Measurements from ENCODE around the gene CCNQ. TPM values are rescaled to one million over a fixed set of nuclear protein-coding genes. Genes with fewer than 3 reads are reported as not detected.

Gene CCNQ
- total RNA-seq, 1 donor from 2014 or later, result 24.4 TPM

- Mint-ChIP-seq H3K27me3 (ENCODE audit: low read depth) (no peaks in the 10 kb centered on the region), H3K36me3 (ENCODE audit: low read depth) (peaks cover 6% of the 10 kb centered on the region), H3K4me1 (peaks cover 16% of the 10 kb centered on the region), H3K27ac (ENCODE audit: unreplicated experiment) (no peak overlapping the region), H3K9me3 (no peaks in the 10 kb centered on the region), H3K4me3 (no peak overlapping the region)
- TF ChIP-seq CTCF (conservative IDR thresholded peaks at IDR 0.05), result no peak
- no peak for DNase-seq (ENCODE audit: low read depth, low spot score)
These were observed 3.6 kb downstream of the CCNQ start for GRCh38 chrX:153595387-153595786.

GRCh38 chrX:153593811-153594500 lies 5.0 kb downstream of the CCNQ start:
- Mint-ChIP-seq H3K4me1 (peaks cover 8% of the 10 kb centered on the region), H3K27ac (ENCODE audit: unreplicated experiment) (no peak overlapping the region), H3K27me3 (ENCODE audit: low read depth) (no peaks in the 10 kb centered on the region), H3K36me3 (ENCODE audit: low read depth) (peaks cover 4% of the 10 kb centered on the region), H3K4me3 (no peak overlapping the region), H3K9me3 (no peaks in the 10 kb centered on the region)
- TF ChIP-seq CTCF (conservative IDR thresholded peaks at IDR 0.05), result no peak
- DNase-seq (ENCODE audit: low read depth, low spot score), result no peak

- no peak for TF ChIP-seq CTCF (conservative IDR thresholded peaks at IDR 0.05)
- no peak for DNase-seq (ENCODE audit: low read depth, low spot score)
These were observed 5.8 kb downstream of the CCNQ start for GRCh38 chrX:153592966-153593688.

GRCh38 chrX:153592091-153592833 lies 6.7 kb downstream of the CCNQ start:
- peaks cover under 1% of the 10 kb centered on the region for H3K36me3 Mint-ChIP-seq (ENCODE audit: low read depth)
- DNase-seq (ENCODE audit: low read depth, low spot score), result no peak
- H3K27me3 Mint-ChIP-seq (ENCODE audit: low read depth), result no peaks in the 10 kb centered on the region
- no peak for TF ChIP-seq CTCF (conservative IDR thresholded peaks at IDR 0.05)
- no peak overlapping the region for H3K27ac Mint-ChIP-seq (ENCODE audit: unreplicated experiment)
- no peaks in the 10 kb centered on the region for H3K9me3 Mint-ChIP-seq
- no peak overlapping the region for H3K4me3 Mint-ChIP-seq
- H3K4me1 Mint-ChIP-seq, result no peaks in the 10 kb centered on the region

More at GRCh38 chrX:153592966-153593688, 5.8 kb downstream of the CCNQ start:
- no peak overlapping the region for H3K27ac Mint-ChIP-seq (ENCODE audit: unreplicated experiment)
- no peaks in the 10 kb centered on the region for H3K27me3 Mint-ChIP-seq (ENCODE audit: low read depth)
- peaks cover 8% of the 10 kb centered on the region for H3K4me1 Mint-ChIP-seq
- no peaks in the 10 kb centered on the region for H3K9me3 Mint-ChIP-seq
- H3K4me3 Mint-ChIP-seq, result no peak overlapping the region
- H3K36me3 Mint-ChIP-seq (ENCODE audit: low read depth), result peaks cover 4% of the 10 kb centered on the region
